GM12878 (cell line): ENCODE results near the gene PAPLN.

Source experiments
- BMI1 ChIP-seq: fragments of 450-650 bp; IDR thresholded peaks from 2 replicates; pipeline ENCODE4 v1.6.1; 2016; ENCODE audit warnings: mild to moderate bottlenecking, moderate library complexity, borderline replicate concordance
- CHD2 ChIP-seq: IDR thresholded peaks from 2 replicates; pipeline ENCODE4 v1.6.1; 2011; ENCODE audit warnings: low read depth, low read length, improper control_type of control experiment, borderline replicate concordance
- POLR2A ChIP-seq: IDR thresholded peaks from 2 replicates; pipeline ENCODE4 v1.6.1; 2011; ENCODE audit warnings: low read depth, mild to moderate bottlenecking, low read length
- SRF ChIP-seq, 2 experiments: IDR thresholded peaks; 2 replicates each; pipeline ENCODE4 v1.6.1; 2011; ENCODE audit warnings: low read depth in 2 of 2, low read length in 2 of 2, mild to moderate bottlenecking in 1 of 2, moderate library complexity in 1 of 2

DNA sequence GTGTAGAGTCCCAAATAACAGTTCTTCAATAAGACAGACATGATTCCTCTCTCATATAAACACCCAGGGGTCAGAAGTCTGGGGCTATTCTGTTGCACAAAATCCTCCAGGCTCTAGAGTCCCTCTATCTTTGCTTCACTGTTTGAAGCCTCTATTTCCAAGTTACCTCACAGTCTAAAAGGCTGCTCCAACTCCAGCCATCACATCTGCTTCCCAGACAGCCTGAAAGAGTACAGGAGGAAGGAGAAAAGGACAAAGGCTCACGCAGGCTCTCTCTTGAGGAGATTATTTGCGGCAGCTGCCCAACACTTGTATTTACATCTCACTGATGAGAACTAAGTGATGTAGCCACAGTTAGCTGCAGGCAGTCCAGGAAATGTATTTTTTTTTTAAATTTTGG, 6.4 kb downstream of the PAPLN start:
- TF ChIP-seq POLR2A: no peak
- no peak for TF ChIP-seq SRF (IDR thresholded peaks at IDR 0.05; ENCODE audit: low read depth in 2 of 2, low read length in 2 of 2)
- TF ChIP-seq CHD2: no peak
- TF ChIP-seq BMI1: no peak
